CD8-positive, alpha-beta memory T cell (primary cell): ENCODE data around the gene RAB21. TPM values are rescaled to one million over a fixed set of nuclear protein-coding genes. Genes with fewer than 3 reads are reported as not detected.
"Not testable (repeated sequence)": the region's sequence is repeated elsewhere in the genome, so short reads cannot be mapped to it uniquely, and the experiment has no call there.

ENCODE experiments used
- CTCF ChIA-PET: fragments of 350-600 bp; sonication (Branson Sonifier 250); formaldehyde crosslinking; loops from one replicate; lab custom pipeline; 2021; ENCODE audit warnings: antibody characterized with exemption; lab: Charles Lee
- POLR2A ChIA-PET: fragments of 350-600 bp; sonication (Branson Sonifier 250); formaldehyde crosslinking; loops from one replicate; lab custom pipeline; 2021; ENCODE audit warnings: antibody characterized with exemption; lab: Charles Lee
- DNase-seq, 5 donors: peaks; one replicate each; pipeline versions ENCODE4 v3.0.0 to v3.0.0-alpha.2; 2020 to 2022; ENCODE audit warnings: mixed read lengths in 1 of 5
- H3K27ac ChIP-seq: one replicate; pipeline ENCODE4 v1.7.0; 2013; ENCODE audit warnings: low read depth, mild to moderate bottlenecking, low read length, moderate library complexity
- H3K27me3 ChIP-seq: 2 replicates; pipeline ENCODE4 v1.7.0; 2013; ENCODE audit warnings: low read length, mild to moderate bottlenecking; ENCODE audit not compliant: insufficient read depth, poor library complexity, severe bottlenecking
- H3K36me3 ChIP-seq: 2 replicates; pipeline ENCODE4 v1.7.0; 2013; ENCODE audit warnings: mild to moderate bottlenecking, low read length, moderate library complexity; ENCODE audit not compliant: insufficient read depth
- H3K4me1 ChIP-seq: 2 replicates; pipeline ENCODE4 v1.7.0; 2013; ENCODE audit warnings: mild to moderate bottlenecking, low read length, moderate library complexity; ENCODE audit not compliant: insufficient read depth
- H3K4me3 ChIP-seq: 2 replicates; pipeline ENCODE4 v1.7.0; 2013; ENCODE audit warnings: mild to moderate bottlenecking, low read length
- H3K9me3 ChIP-seq: 2 replicates; pipeline ENCODE4 v1.7.0; 2013; ENCODE audit warnings: mild to moderate bottlenecking, low read length
- H3K27ac Mint-ChIP-seq, 8 donors: one replicate each; pipeline ENCODE4 v1.8.0; 2020 to 2021; ENCODE audit warnings: mixed read lengths in 8 of 8, mild to moderate bottlenecking in 6 of 8, inconsistent platforms in 3 of 8, moderate library complexity in 3 of 8
- H3K27me3 Mint-ChIP-seq, 2 donors: one replicate each; pipeline ENCODE4 v1.8.0; 2020 to 2021; ENCODE audit warnings: mixed read lengths in 2 of 2, mild to moderate bottlenecking in 1 of 2, moderate library complexity in 1 of 2
- H3K36me3 Mint-ChIP-seq, 3 donors: one replicate each; pipeline ENCODE4 v1.8.0; 2020 to 2021; ENCODE audit warnings: mixed read lengths in 3 of 3, inconsistent platforms in 1 of 3, mild to moderate bottlenecking in 1 of 3
- H3K4me1 Mint-ChIP-seq, 3 donors: one replicate each; pipeline ENCODE4 v1.8.0; 2020 to 2021; ENCODE audit warnings: mixed read lengths in 3 of 3, inconsistent platforms in 1 of 3, mild to moderate bottlenecking in 1 of 3
- H3K4me3 Mint-ChIP-seq, 7 donors: one replicate each; pipeline ENCODE4 v1.8.0; 2020 to 2021; ENCODE audit warnings: mixed read lengths in 7 of 7, mild to moderate bottlenecking in 6 of 7, moderate library complexity in 4 of 7, inconsistent platforms in 2 of 7
- H3K9me3 Mint-ChIP-seq, 5 donors: one replicate each; pipeline ENCODE4 v1.8.0; 2020 to 2022; ENCODE audit warnings: mixed read lengths in 5 of 5, mild to moderate bottlenecking in 3 of 5, moderate library complexity in 2 of 5, inconsistent platforms in 1 of 5
- polyA plus RNA-seq: library from polyadenylated mRNA; unstranded; fragments of 300-500 nt; fragmentation: Illumina TruSeq; gene quantifications from one replicate; pipeline ENCODE4 v1.2.3, GENCODE V29; 2021
- total RNA-seq, 2 experiments: library from RNA; stranded (reverse); gene quantifications; one replicate each; pipeline ENCODE4 v1.2.3, GENCODE V29; 2021

RAB21 gene
- total and polyA plus RNA-seq, 3 experiments from 2014 or later: 39.3 to 106 (median 100) TPM

DNA sequence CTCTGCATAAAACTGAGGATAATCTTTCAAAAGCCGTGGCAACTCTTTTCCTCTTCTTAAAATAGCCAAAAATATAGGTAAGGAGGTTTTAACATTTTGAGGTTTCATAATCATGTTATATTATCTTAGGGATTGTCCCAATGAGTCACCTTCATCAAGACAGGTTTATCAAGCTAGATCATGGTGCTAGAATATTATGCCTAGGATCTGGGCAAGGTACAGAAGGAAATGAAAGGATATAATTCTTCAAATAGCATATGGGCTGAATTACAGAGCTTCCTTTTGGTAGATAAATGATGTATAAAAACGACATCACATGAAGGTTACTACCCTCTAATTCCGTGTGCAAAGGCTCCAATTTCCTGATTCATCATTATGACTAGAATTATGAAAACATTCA, 56.3 kb downstream of the RAB21 start:
- no peak for DNase-seq
- peaks cover 15 to 53% of the 10 kb centered on the region in 2 donors for H3K27me3 Mint-ChIP-seq
- H3K9me3 Mint-ChIP-seq: no peaks in the 10 kb centered on the region
- H3K36me3 Mint-ChIP-seq: no peaks in the 10 kb centered on the region
- no peaks in the 10 kb centered on the region for H3K4me1 ChIP-seq
- H3K9me3 ChIP-seq: no peaks in the 10 kb centered on the region
- CTCF ChIA-PET: no interaction called here
- H3K4me3 Mint-ChIP-seq: no peak overlapping the region
- POLR2A ChIA-PET: no interaction called here
- no peak overlapping the region for H3K27ac ChIP-seq
- no peak overlapping the region for H3K4me3 ChIP-seq
- peak overlapping the region in 1 of 8 donors; percentile 43 for H3K27ac Mint-ChIP-seq
- no peaks in the 10 kb centered on the region for H3K4me1 Mint-ChIP-seq
- H3K27me3 ChIP-seq: no peaks in the 10 kb centered on the region
- no peaks in the 10 kb centered on the region for H3K36me3 ChIP-seq

- H3K36me3 ChIP-seq, H3K4me1 Mint-ChIP-seq, POLR2A ChIA-PET, H3K36me3 Mint-ChIP-seq, H3K9me3 ChIP-seq, CTCF ChIA-PET, H3K9me3 Mint-ChIP-seq, H3K4me3 ChIP-seq, DNase-seq, H3K4me1 ChIP-seq, H3K27ac ChIP-seq, H3K27me3 ChIP-seq, H3K4me3 Mint-ChIP-seq, H3K27ac Mint-ChIP-seq: not testable (repeated sequence)
- H3K27me3 Mint-ChIP-seq: peaks cover 10 to 20% of the 10 kb centered on the region in 2 donors
These were observed 60.6 kb downstream of the RAB21 start for GRCh38 chr12:71815242-71815641.

- H3K27me3 ChIP-seq, H3K4me3 ChIP-seq, CTCF ChIA-PET, H3K4me1 ChIP-seq, H3K36me3 ChIP-seq, H3K27ac ChIP-seq, H3K9me3 ChIP-seq, H3K27ac Mint-ChIP-seq, H3K4me3 Mint-ChIP-seq, H3K27me3 Mint-ChIP-seq, DNase-seq, H3K9me3 Mint-ChIP-seq, H3K36me3 Mint-ChIP-seq, H3K4me1 Mint-ChIP-seq, POLR2A ChIA-PET: not testable (repeated sequence)
These were observed 67.4 kb downstream of the RAB21 start for GRCh38 chr12:71822088-71822487.

GRCh38 chr12:71828813-71829212, 74.2 kb downstream of the RAB21 start:
- Histone ChIP-seq H3K27ac (no peak overlapping the region), H3K36me3 (no peaks in the 10 kb centered on the region), H3K9me3 (no peaks in the 10 kb centered on the region), H3K27me3 (no peaks in the 10 kb centered on the region), H3K4me1 (no peaks in the 10 kb centered on the region), H3K4me3 (no peak overlapping the region)
- ChIA-PET POLR2A (no interaction called here), CTCF (no interaction called here)
- Mint-ChIP-seq H3K4me3 (no peak overlapping the region), H3K27ac (no peak overlapping the region), H3K9me3 (no peaks in the 10 kb centered on the region), H3K36me3 (no peaks in the 10 kb centered on the region), H3K4me1 (no peaks in the 10 kb centered on the region), H3K27me3 (peaks cover 6 to 33% of the 10 kb centered on the region in 2 donors)
- DNase-seq: no peak

DNA sequence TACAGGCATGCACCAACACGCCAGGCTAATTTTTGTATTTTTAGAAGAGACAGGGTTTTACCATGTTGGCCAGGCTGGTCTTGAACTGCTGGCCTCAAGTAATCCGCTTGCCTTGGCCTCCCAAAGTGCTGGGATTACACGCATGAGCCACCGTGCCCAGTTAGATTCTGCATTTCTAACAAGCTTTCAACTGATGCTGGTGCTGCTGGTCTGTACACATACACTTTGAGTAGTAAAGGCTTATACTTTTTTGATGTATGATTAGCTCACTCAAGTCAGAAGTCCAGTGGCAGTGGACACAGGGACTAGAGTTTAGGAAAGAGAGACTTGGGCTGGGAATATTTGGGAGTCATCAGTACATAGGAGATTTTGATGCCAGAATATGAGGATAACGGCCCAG, 82.7 kb downstream of the RAB21 start:
- Mint-ChIP-seq H3K9me3 (peaks cover 0 to 3% (median 0%) of the 10 kb centered on the region in 5 donors), H3K36me3 (peaks cover 2 to 17% (median 8%) of the 10 kb centered on the region in 3 donors), H3K27ac (peak overlapping the region in 6 of 8 donors; percentile 20 to 83 (median 59)), H3K27me3 (peaks cover 18 to 24% of the 10 kb centered on the region in 2 donors), H3K4me3 (peak overlapping the region in 4 of 7 donors; percentile 2 to 74 (median 20)), H3K4me1 (peaks cover 36 to 41% (median 41%) of the 10 kb centered on the region in 3 donors)
- Histone ChIP-seq H3K9me3 (no peaks in the 10 kb centered on the region), H3K27me3 (no peaks in the 10 kb centered on the region), H3K36me3 (no peaks in the 10 kb centered on the region), H3K4me3 (no peak overlapping the region), H3K27ac (no peak overlapping the region), H3K4me1 (peaks cover 36% of the 10 kb centered on the region)
- POLR2A ChIA-PET: interaction anchor here (3.4 kb wide), 1 partner anchor 151 kb away, joined by 10 read pairs; the partner anchor contains the start of gene TMEM19
- CTCF ChIA-PET: interaction anchor here (2.0 kb wide), 1 partner anchor 57 kb away, joined by 6 read pairs; no protein-coding TSS in a partner anchor
- no peak for DNase-seq

GRCh38 chr12:71838231-71838630, 83.6 kb downstream of the RAB21 start:
- H3K4me3 Mint-ChIP-seq: peak overlapping the region in 6 of 7 donors; percentile 35 to 93 (median 74)
- Histone ChIP-seq H3K27ac (no peak overlapping the region), H3K4me3 (no peak overlapping the region), H3K4me1 (peaks cover 39% of the 10 kb centered on the region), H3K27me3 (no peaks in the 10 kb centered on the region), H3K9me3 (no peaks in the 10 kb centered on the region), H3K36me3 (no peaks in the 10 kb centered on the region)
- H3K36me3 Mint-ChIP-seq: peaks cover 2 to 18% (median 8%) of the 10 kb centered on the region in 3 donors
- POLR2A ChIA-PET: interaction anchor here (0.7 to 3.4 kb wide), 2 partner anchors 152 to 153 kb away, joined by 3 to 10 read pairs; partner anchors contain the start of gene TMEM19
- H3K9me3 Mint-ChIP-seq: peaks cover 0 to 3% (median 0%) of the 10 kb centered on the region in 5 donors
- H3K27me3 Mint-ChIP-seq: peaks cover 16 to 20% of the 10 kb centered on the region in 2 donors
- CTCF ChIA-PET: interaction anchor here (1.4 to 2.5 kb wide), 5 partner anchors 11 to 175 kb away, joined by 3 to 8 read pairs (median 5); partner anchors contain the start of genes RAB21, THAP2, TMEM19 and ZFC3H1
- peaks cover 39 to 48% (median 46%) of the 10 kb centered on the region in 3 donors for H3K4me1 Mint-ChIP-seq
- H3K27ac Mint-ChIP-seq: peak overlapping the region; percentile 92 to 100 (median 98)
- no peak for DNase-seq

- peak overlapping the region; percentile 97 for H3K27ac ChIP-seq
- H3K9me3 ChIP-seq: no peaks in the 10 kb centered on the region
- Mint-ChIP-seq H3K27ac (peak overlapping the region; percentile 92 to 100 (median 98)), H3K4me1 (peaks cover 39 to 48% (median 46%) of the 10 kb centered on the region in 3 donors), H3K36me3 (peaks cover 2 to 18% (median 8%) of the 10 kb centered on the region in 3 donors), H3K4me3 (peak overlapping the region; percentile 89 to 93 (median 92)), H3K9me3 (peaks cover 0 to 3% (median 0%) of the 10 kb centered on the region in 5 donors), H3K27me3 (peaks cover 13 to 16% of the 10 kb centered on the region in 2 donors)
- no peaks in the 10 kb centered on the region for H3K36me3 ChIP-seq
- POLR2A ChIA-PET: interaction anchor here (0.7 to 3.4 kb wide), 4 partner anchors 84 to 175 kb away, joined by 3 to 20 read pairs (median 12); partner anchors contain the start of genes RAB21, THAP2, TMEM19 and ZFC3H1
- H3K4me3 ChIP-seq: peak overlapping the region; percentile 78
- CTCF ChIA-PET: interaction anchor here (0.7 to 2.5 kb wide), 6 partner anchors 9 to 175 kb away, joined by 3 to 8 read pairs (median 5); partner anchors contain the start of genes RAB21, THAP2, TMEM19 and ZFC3H1
- peaks cover 40% of the 10 kb centered on the region for H3K4me1 ChIP-seq
- DNase-seq: no peak
- no peaks in the 10 kb centered on the region for H3K27me3 ChIP-seq
These were observed 84.0 kb downstream of the RAB21 start for GRCh38 chr12:71838676-71839075.

DNA sequence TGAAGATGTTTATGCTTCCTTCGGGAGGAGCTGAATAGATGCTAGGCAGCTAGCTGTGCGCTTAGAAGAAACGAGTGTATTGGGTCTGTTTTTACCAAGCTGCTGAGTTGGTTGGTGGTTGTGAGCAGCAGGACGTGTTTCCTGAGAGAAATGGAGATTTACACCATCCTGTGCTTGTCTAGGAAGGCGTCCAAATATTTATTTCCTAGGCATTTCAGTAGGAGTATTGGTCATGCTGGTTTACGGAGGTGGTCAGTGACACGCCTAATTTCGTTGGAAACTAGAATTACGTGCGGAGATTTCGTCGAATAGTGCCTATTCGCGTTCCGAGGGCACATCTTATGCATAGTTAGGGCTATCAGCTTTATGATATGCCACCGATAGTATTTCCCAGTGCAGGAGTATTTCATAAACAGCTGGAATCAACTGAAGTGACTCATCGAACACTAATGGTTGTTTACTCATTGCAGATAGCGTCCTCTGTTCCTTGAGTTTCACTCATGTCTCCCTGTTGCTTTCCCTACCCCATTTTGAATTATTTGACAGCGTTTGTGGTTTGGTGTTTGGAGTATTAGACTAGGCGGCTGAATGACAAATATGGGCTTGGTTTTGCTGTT, 85.7 kb downstream of the RAB21 start:
- CTCF ChIA-PET: interaction anchor here (1.3 to 2.5 kb wide), 3 partner anchors 44 to 177 kb away, joined by 4 to 8 read pairs (median 7); partner anchors contain the start of genes THAP2 and ZFC3H1
- DNase-seq: no peak

More for the DNA sequence above, 85.7 kb downstream of the RAB21 start:
- H3K36me3 ChIP-seq: no peaks in the 10 kb centered on the region
- POLR2A ChIA-PET: interaction anchor here (1.2 to 3.4 kb wide), 4 partner anchors 84 to 177 kb away, joined by 4 to 20 read pairs (median 12); partner anchors contain the start of genes RAB21, THAP2, TMEM19 and ZFC3H1
- no peaks in the 10 kb centered on the region for H3K27me3 ChIP-seq
- H3K9me3 ChIP-seq: no peaks in the 10 kb centered on the region
- H3K27ac Mint-ChIP-seq: peak overlapping the region; percentile 92 to 100 (median 98)
- H3K4me1 ChIP-seq: peaks cover 48% of the 10 kb centered on the region
- peak overlapping the region; percentile 89 to 93 (median 92) for H3K4me3 Mint-ChIP-seq
- peak overlapping the region; percentile 97 for H3K27ac ChIP-seq
- H3K27me3 Mint-ChIP-seq: peaks cover 2 to 5% of the 10 kb centered on the region in 2 donors
- no peaks in the 10 kb centered on the region for H3K9me3 Mint-ChIP-seq
- peak overlapping the region; percentile 78 for H3K4me3 ChIP-seq
- peaks cover 39 to 48% (median 46%) of the 10 kb centered on the region in 3 donors for H3K4me1 Mint-ChIP-seq
- peaks cover 2 to 18% (median 4%) of the 10 kb centered on the region in 3 donors for H3K36me3 Mint-ChIP-seq
